GM12872 (cell line): ENCODE results near the gene EIPR1.

Source experiments
- TF ChIP-seq, protein P1 (sequence below): IDR thresholded peaks from 3 replicates; pipeline ENCODE4 v1.5.1; 2011; ENCODE audit warnings: low read depth, mild to moderate bottlenecking, low read length, moderate library complexity; ENCODE audit not compliant: insufficient read depth

Gene EIPR1

DNA sequence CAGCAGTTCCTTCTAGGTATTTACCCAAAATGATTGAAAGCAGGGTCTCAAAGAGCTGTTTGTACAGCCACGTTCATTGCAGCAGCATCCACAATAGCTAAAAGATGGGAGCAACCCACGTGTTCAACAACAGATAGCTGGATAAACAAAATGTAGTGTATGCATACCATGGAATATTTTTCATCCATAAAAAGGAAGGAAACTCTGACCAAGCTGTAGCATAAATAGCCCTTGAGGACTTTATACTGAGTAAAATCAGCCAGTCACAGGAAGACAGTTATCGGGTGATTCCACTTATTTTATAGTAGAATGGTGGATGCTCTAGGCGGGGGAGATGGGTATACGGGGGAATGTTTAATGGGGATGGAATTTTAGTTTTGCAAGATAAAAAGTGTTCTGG is 9.4 kb upstream of the EIPR1 start:
- TF ChIP-seq, protein P1, sequence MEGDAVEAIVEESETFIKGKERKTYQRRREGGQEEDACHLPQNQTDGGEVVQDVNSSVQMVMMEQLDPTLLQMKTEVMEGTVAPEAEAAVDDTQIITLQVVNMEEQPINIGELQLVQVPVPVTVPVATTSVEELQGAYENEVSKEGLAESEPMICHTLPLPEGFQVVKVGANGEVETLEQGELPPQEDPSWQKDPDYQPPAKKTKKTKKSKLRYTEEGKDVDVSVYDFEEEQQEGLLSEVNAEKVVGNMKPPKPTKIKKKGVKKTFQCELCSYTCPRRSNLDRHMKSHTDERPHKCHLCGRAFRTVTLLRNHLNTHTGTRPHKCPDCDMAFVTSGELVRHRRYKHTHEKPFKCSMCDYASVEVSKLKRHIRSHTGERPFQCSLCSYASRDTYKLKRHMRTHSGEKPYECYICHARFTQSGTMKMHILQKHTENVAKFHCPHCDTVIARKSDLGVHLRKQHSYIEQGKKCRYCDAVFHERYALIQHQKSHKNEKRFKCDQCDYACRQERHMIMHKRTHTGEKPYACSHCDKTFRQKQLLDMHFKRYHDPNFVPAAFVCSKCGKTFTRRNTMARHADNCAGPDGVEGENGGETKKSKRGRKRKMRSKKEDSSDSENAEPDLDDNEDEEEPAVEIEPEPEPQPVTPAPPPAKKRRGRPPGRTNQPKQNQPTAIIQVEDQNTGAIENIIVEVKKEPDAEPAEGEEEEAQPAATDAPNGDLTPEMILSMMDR, result no peak

DNA sequence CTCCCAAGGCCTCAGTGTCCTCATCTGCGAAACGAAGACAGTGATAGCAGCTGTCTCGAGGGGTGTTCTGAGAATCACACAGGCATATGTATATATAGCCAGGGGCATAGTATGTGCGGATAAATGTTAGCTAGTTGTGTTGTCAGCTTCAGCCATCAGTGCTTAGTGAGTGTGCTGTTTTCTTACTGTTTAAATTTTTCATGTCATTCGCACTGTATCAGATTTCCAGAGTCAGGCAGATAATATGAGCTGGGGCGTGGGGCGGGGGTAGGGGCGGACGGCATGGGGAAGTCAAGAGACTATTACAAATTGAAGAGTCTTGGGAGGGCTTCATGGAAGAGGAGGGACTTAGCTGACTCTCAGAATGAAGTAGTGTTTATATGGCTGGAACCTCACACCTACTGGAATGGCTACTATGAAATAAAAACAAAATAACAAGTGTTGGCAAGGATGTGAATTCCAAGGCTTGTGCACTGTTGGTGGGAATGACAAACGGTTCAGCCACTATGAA is 8.9 kb upstream of the EIPR1 start:
- TF ChIP-seq, protein P1, result no peak

DNA sequence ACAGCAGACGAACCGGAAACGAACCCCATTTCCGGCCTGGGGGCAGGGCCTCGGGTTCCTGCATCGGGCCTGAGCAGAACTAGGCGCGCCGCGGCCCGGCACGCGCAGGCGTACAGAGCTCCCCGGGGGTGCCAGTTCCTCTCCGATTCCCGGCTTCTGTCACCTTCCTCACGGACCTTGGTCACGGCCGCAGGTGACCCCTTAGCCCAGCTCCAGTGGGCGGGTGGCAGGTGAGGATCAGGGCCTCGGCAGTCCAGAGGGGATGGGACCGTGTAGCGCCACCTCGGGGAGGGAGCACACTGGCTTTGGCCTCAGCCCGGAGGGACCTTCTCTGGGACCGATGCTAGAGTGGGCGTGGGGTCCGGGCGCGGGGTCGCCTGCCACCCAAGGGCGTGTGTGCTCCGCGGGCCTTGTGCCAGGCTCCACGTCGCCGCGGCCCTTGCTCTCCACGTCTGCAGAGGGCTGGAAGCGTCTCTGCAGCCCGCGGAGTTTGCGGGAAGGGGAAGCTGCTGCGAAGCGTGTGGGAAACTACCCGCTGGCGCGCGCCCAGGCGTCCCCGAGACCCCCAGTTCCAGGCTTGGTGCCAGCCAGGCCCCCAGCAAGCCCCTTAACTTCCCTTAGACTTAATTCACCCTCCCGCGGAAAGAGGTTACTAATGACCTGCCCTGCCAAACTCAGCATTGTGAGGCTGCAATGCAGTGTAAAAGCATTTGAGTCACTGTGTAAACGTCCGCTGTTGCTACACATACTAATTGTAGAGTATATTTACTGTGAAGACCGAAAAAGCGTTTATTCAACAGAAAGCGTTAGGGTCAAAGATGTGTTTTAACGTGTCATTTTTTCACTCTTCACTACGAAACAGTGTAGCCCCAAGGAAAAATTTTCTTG is 2.3 kb upstream of the EIPR1 start, which contains the start of gene TRAPPC12:
TRAPPC12 (plus strand) TSS at position 48 of the 888 bp plus-strand sequence. CDS start 7,930 bp downstream, outside the sequence.
- TF ChIP-seq, protein P1, result peak; percentile 63

DNA sequence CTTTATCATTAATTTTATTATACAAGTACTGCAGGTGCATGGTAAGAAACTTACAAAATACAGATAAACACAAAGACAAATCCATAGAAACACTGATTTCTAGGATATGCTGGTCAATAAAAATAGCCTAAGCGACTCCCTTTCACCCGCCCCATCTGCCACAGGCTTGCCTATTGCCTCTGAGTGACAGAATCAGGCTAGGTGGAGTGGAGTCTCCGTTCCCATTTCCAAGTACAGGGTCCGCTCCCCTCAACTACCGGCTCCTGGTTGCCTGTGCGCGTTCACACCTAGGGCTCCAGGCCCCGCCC is 1.7 kb upstream of the EIPR1 start:
- TF ChIP-seq, protein P1, result no peak

DNA sequence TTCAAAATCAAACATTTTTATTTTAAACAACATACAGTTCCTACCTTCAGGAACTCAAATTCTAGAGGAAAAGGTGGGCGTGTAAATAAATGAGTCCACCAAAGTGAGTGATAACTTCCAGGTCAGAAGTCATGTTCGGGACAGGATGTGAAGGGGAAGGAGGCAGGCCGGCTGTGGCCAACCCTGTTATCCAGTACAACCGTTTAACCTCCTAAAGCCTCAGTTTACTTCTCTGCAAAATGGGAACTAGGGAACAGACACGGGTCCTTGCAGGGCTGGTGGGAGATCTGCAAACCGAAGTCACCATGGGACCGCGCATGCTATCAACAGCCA is 373 bp downstream of the EIPR1 start:
- TF ChIP-seq, protein P1, result no peak

DNA sequence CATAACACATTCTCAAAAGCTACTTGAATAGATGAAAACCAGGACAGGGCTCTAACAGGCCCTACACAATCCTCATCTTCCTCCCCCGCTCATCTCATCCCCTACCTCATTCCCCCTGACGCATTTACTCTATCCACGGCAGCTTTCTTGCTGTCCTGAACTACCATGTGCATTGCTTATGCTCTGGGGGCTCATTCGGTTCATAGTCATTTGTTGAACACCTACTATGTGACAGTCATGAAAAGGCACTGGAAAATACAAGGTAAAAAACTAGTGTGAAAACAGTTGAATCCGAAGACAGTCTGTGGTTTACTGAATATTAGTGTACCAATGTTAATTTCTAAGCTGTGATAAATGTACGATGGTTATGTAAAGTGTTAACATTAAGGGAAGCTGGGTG is 797 bp downstream of the EIPR1 start:
- TF ChIP-seq, protein P1, result no peak

DNA sequence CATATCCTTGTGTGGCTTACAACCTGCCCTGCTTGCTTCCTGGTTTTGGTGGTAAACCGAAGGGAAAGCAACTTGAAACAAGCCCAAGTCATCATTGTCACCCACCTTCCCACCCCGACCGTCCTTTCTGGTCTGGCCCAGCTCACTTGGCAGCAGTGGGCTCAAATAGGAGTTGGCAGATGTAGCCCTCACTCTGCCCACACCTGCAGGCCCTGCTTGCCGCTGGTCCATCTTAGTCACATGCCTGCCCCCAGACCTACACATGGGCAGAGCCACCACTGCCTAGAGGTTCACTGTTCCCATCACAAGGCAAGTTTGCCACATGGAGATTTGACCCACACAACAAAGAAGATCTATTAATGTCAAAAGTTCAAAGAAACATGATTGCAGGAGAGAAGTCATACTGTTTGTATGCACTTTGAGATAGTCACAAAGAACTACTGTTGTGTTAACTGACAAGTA is 9.3 kb downstream of the EIPR1 start:
- TF ChIP-seq, protein P1, result no peak
